HG03469 (cell line): ENCODE data around the gene RNLS.

ENCODE experiments used
- ATAC-seq: cut with Tn5 transposase; IDR thresholded peaks from one replicate; pipeline ENCODE4 v1.9.1; 2021; ENCODE audit warnings: mild to moderate bottlenecking, moderate library complexity, moderate number of reproducible peaks; ENCODE audit not compliant: unreplicated experiment

The RNLS gene

DNA sequence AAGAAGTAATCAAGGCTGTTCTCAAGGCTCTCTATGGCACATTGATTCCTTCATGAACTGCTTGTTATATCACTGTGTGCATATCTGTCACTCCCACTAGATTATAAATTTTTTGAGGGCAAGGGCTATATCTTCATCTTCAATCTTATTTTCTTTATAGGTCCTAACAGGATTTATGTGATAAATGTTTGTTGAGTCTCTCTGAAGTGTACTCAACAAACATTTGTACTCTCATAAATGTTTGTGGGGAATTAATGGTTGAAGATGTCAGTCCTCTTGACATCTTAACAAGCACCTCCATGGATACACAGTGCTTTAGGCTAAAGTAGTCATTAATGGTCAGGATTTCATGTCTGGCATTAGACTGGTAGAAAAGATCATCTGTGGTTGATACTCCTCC, 143.2 kb downstream of the RNLS start:
- ATAC-seq = no peak

- ATAC-seq = no peak
Measured at GRCh38 chr10:88437411-88437810, 145.7 kb downstream of the RNLS start.

DNA sequence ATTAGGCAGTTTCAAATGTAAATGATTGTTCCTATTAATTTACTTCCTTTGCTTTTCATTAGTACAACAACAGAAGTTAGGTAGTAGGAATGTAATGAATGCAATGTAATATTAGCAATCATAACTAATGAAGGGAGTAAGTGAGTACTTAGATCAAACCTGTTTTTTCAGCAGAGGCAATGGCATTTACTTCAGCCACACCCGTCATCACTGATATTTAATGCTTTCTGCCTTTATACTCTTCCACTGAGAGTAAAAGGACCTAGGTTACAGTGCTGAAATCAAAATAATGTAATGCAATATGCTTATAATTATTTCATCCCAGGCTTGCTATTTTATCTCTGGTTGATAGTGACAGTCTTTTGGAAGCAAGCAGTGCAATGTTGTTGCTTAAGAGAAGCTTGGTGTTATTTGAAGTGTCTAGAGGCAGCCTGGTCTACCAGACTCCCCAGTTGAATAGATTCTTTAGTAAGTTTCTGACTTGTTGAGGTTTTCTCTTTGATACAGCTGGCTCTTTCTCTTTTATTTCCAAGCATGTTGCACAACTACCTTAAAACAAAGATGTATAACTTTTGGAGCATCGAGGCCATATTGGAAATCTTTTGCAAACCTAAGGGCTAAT, 149.4 kb downstream of the RNLS start:
- no peak for ATAC-seq

DNA sequence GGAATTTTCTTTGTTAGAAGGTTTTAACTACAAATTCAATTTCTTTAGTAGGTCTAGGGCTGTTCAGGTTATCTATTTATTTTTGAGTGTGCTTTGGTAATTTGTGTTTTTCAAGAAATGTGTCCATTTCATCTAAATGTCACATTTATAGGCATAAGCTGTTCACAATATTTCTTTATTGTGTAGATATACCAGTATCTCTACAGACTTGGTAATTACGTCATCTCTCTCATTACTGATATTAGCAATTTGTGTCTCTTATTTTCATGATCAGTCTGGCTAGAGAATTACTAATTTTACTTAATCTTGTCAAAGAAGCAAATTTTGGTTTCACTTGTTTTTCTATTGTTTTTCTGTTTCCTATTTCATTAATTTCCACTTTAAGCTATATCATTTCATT, 152.0 kb downstream of the RNLS start:
- ATAC-seq = no peak

DNA sequence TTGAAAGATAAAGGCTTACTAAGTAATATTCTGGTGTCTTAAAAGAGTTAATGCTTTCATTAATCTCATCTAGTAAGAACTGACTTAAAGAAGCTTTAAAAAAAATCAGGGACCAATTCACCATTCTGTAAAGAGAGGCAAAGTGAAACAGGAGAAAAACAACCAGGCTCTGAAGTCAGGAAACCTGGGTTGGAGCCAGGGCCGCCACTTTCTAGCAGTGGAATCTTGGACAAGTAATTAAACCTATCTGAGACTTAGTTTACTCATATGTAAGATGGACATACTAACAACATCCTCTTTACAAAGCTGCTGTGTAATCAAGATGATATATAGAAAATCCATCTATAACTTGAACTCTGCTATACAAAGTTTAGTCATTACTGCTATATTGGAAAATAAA, 154.1 kb downstream of the RNLS start:
- ATAC-seq = no peak

DNA sequence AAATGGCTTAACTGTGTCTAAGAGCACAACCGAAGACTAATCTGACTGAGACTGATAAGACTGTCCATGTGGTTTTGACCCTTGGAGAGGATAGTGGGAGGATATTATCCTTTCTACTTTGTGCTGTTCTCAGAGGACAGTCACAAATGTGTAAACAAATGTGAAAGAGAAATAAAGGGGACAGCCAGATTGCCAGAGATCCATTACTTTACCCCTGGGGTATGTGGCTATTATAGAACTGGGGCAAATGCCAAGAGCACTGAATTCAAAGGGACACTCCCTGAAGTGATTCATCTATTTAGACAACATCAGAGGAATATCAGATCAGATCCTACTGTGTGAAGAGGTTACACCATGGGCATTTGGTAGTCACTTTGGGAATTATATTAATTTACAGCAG, 154.7 kb downstream of the RNLS start:
- no peak for ATAC-seq

- ATAC-seq = no peak
Measured at GRCh38 chr10:88427024-88427423, 156.1 kb downstream of the RNLS start.

DNA sequence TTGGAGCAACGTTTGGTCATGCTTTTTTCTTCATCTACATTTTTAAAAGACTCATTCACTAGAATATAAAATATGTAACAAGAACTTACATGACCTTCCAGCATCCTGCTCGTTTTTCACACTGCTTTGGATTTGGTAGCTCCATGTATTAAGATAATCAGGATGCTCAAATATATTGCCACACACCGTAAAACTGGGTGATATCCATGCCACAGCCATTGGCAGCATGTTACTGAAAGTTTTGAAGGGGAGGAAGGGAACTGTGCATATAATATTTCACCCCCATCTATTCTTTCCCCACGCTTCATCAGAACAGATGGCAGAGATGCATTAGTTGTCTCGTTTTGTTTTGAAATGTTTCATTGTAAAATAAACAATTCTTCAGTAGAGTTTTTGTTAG, 158.2 kb downstream of the RNLS start:
- ATAC-seq = no peak

- no peak for ATAC-seq
Measured at GRCh38 chr10:88423732-88424131, 159.4 kb downstream of the RNLS start.

GRCh38 chr10:88421590-88421989, 161.5 kb downstream of the RNLS start:
- ATAC-seq = no peak

GRCh38 chr10:88418871-88419270, 164.2 kb downstream of the RNLS start:
- no peak for ATAC-seq

DNA sequence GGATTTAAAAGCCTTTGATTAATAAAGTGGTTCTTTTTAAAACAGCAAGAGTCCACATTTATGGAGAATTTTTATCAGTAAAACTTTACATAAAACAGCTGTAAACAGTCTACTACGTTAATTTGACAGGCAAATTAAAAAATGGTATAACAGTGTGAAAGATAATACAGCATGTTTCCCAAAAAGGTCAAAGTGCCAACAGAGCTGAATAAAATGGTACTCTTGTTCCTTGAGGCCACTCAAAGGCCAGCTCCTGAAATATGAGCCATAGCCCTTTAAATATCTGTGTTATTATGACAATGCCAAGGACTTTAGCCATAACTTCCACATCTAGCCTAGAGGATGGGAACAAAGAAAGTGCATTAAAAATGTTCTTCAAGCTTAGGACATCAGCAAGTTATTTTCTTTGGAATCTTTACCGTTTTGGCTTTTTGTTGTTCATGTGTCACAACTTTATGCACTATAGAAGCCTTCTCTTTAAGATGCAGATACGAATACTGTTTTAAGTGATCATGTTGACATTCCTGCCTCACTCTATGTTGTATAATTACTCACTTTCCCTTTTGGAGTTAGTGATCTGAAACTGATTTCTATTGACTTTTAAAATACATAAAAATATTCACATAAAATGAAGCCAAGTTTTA, 165.6 kb downstream of the RNLS start:
- no peak for ATAC-seq

- no peak for ATAC-seq
Measured at GRCh38 chr10:88416801-88417200, 166.3 kb downstream of the RNLS start.

DNA sequence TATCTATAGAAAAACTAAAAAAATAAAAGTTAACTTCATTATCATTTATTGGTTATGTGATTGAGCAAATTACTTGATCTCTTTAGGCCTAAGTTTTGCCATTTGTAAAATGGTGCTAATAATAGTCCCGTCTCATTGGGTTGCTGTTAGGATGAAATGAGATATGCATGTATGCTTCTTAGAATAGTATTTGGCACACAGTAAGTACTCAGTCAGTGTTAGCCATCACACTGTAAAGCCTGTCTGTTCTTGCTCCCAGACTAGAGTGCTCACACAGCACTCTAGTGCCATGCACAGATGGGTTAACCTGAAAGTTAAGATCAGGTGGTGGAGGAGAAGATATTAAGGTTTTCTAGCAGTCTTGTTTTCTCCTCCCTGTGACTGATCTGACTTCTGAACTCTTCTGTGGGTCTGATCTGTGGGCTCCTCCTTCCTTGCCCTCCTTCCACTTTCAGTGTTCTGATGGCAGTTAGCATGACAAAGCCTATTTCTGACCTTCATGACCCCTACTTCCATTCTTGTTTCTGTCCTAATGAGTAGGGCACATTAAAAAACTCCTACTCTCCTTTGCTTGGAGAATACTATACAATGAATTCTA, 167.5 kb downstream of the RNLS start:
- no peak for ATAC-seq

GRCh38 chr10:88413412-88413811, 169.7 kb downstream of the RNLS start:
- ATAC-seq = no peak

- no peak for ATAC-seq
Measured at GRCh38 chr10:88411772-88412349, 171.3 kb downstream of the RNLS start.

DNA sequence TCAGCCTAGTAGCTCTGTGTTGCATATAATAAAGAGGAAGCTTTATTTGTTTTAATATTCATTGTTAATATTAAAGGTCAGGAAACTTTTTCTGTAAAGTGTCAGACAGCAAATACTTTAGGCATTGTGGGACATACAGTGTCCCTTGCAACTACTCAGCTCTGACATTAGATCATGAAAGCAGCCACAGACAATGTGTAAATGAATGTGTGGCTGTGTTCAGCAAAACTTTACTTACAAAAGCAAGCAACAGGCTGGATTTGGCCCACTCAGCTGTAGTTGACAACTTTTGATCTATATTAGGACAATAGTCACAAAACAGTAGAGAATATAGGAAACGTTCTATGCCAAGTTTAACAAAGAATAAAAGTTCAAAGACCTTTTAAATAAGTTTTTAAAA, 173.3 kb downstream of the RNLS start:
- no peak for ATAC-seq

DNA sequence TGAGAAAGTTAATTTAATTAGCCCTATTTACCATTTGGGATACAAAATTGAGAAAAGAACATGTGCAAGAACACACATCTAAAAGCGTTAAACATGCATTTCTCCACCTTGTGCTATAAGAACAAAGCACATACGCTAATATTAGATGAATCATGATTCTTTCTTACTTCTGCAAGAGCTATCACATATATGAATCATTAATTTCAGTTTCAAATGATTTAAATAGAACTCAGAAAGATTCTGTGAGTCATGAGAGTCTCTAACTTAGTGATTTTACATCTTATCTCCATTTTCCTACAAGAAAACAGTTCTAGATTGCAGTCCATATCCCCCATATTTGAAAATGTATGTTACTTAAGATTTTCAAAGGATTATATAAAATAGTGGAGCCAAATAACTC, 173.9 kb downstream of the RNLS start:
- no peak for ATAC-seq

GRCh38 chr10:88408096-88408495, 175.0 kb downstream of the RNLS start:
- ATAC-seq = no peak

- ATAC-seq = no peak
Measured at GRCh38 chr10:88404133-88404532, 179.0 kb downstream of the RNLS start.

GRCh38 chr10:88401671-88402347, 181.3 kb downstream of the RNLS start:
- ATAC-seq = no peak

GRCh38 chr10:88399240-88399639, 183.9 kb downstream of the RNLS start:
- no peak for ATAC-seq
